ENCODE results near the gene AP3B1.

AP3B1 gene

GRCh38 chr5:78007233-78007632, 287.3 kb downstream of the AP3B1 start:
- TF ChIP-seq EZH2 (IDR thresholded peaks at IDR 0.05; ENCODE audit: borderline replicate concordance, low read depth, low read length, severe bottlenecking) = no peak
- no peak for TF ChIP-seq CTCF (IDR thresholded peaks at IDR 0.05; ENCODE audit: borderline replicate concordance, extremely low read depth, low read length, poor library complexity, severe bottlenecking)
- ATAC-seq (ENCODE audit: insufficient read depth, low read depth) (no peak), DNase-seq (no peak)
- H3K27ac ChIP-seq (ENCODE audit: low read length) = no peak overlapping the region
- no peaks in the 10 kb centered on the region for H3K9me3 ChIP-seq (ENCODE audit: insufficient read depth, low read length, severe bottlenecking)
- no peak overlapping the region for H2AFZ ChIP-seq (ENCODE audit: low read depth, low read length)
- no peak overlapping the region for H3K4me2 ChIP-seq (ENCODE audit: insufficient read depth, low read length)
- no peak overlapping the region for H3K4me3 ChIP-seq (ENCODE audit: low read depth in 1 of 2, low read length in 2 of 2)
- peaks cover 6% of the 10 kb centered on the region; the same call in 1 of the 2 replicates for H3K36me3 ChIP-seq (ENCODE audit: insufficient read depth, low read length)
- no peaks in the 10 kb centered on the region for H4K20me1 ChIP-seq (ENCODE audit: insufficient read depth, low read length)
- no peaks in the 10 kb centered on the region for H3K79me2 ChIP-seq (ENCODE audit: insufficient read depth, low read length)
- H3K9ac ChIP-seq (ENCODE audit: low read depth, low read length) = no peak overlapping the region
- no peaks in the 10 kb centered on the region for H3K27me3 ChIP-seq (ENCODE audit: insufficient read depth, low read length, poor library complexity)
- no peaks in the 10 kb centered on the region for H3K4me1 ChIP-seq (ENCODE audit: insufficient read depth, low read length)

GRCh38 chr5:78006449-78006848, 288.0 kb downstream of the AP3B1 start:
- Histone ChIP-seq H3K27ac (ENCODE audit: low read length) (no peak overlapping the region), H4K20me1 (ENCODE audit: insufficient read depth, low read length) (no peaks in the 10 kb centered on the region), H3K4me2 (ENCODE audit: insufficient read depth, low read length) (no peak overlapping the region), H3K79me2 (ENCODE audit: insufficient read depth, low read length) (no peaks in the 10 kb centered on the region), H3K36me3 (ENCODE audit: insufficient read depth, low read length) (peaks cover 7% of the 10 kb centered on the region; the same call in 1 of the 2 replicates), H3K27me3 (ENCODE audit: insufficient read depth, low read length, poor library complexity) (no peaks in the 10 kb centered on the region), H3K9me3 (ENCODE audit: insufficient read depth, low read length, severe bottlenecking) (no peaks in the 10 kb centered on the region), H3K9ac (ENCODE audit: low read depth, low read length) (no peak overlapping the region), H3K4me1 (ENCODE audit: insufficient read depth, low read length) (no peaks in the 10 kb centered on the region), H3K4me3 (ENCODE audit: low read depth in 1 of 2, low read length in 2 of 2) (no peak overlapping the region), H2AFZ (ENCODE audit: low read depth, low read length) (no peak overlapping the region)
- TF ChIP-seq CTCF (IDR thresholded peaks at IDR 0.05; ENCODE audit: borderline replicate concordance, extremely low read depth, low read length, poor library complexity, severe bottlenecking) (no peak), EZH2 (IDR thresholded peaks at IDR 0.05; ENCODE audit: borderline replicate concordance, low read depth, low read length, severe bottlenecking) (no peak)
- DNase-seq (no peak), ATAC-seq (ENCODE audit: insufficient read depth, low read depth) (no peak)

- no peak overlapping the region for H3K4me3 ChIP-seq (ENCODE audit: low read depth in 1 of 2, low read length in 2 of 2)
- H3K9ac ChIP-seq (ENCODE audit: low read depth, low read length) = no peak overlapping the region
- no peaks in the 10 kb centered on the region for H3K9me3 ChIP-seq (ENCODE audit: insufficient read depth, low read length, severe bottlenecking)
- no peaks in the 10 kb centered on the region for H3K79me2 ChIP-seq (ENCODE audit: insufficient read depth, low read length)
- no peaks in the 10 kb centered on the region for H4K20me1 ChIP-seq (ENCODE audit: insufficient read depth, low read length)
- H3K4me2 ChIP-seq (ENCODE audit: insufficient read depth, low read length) = no peak overlapping the region
- ATAC-seq (ENCODE audit: insufficient read depth, low read depth) (no peak), DNase-seq (no peak)
- no peaks in the 10 kb centered on the region for H3K4me1 ChIP-seq (ENCODE audit: insufficient read depth, low read length)
- H2AFZ ChIP-seq (ENCODE audit: low read depth, low read length) = no peak overlapping the region
- H3K27ac ChIP-seq (ENCODE audit: low read length) = no peak overlapping the region
- TF ChIP-seq CTCF (IDR thresholded peaks at IDR 0.05; ENCODE audit: borderline replicate concordance, extremely low read depth, low read length, poor library complexity, severe bottlenecking) (no peak), EZH2 (IDR thresholded peaks at IDR 0.05; ENCODE audit: borderline replicate concordance, low read depth, low read length, severe bottlenecking) (no peak)
- no peaks in the 10 kb centered on the region for H3K27me3 ChIP-seq (ENCODE audit: insufficient read depth, low read length, poor library complexity)
- H3K36me3 ChIP-seq (ENCODE audit: insufficient read depth, low read length) = peaks cover 9% of the 10 kb centered on the region; the same call in 1 of the 2 replicates
These were observed 289.3 kb downstream of the AP3B1 start for GRCh38 chr5:78005021-78005785.
